Activated CD8-positive, alpha-beta memory T cell treated with anti-CD3 and anti-CD28 coated beads for 4 hours (primary cell): ENCODE data around the gene ADCY5.
"Not testable (repeated sequence)": the region's sequence is repeated elsewhere in the genome, so short reads cannot be mapped to it uniquely, and the experiment has no call there.

Experiments used
- DNase-seq, 2 donors: peaks; one replicate each; pipeline ENCODE4 v3.0.0-alpha.2; 2020; ENCODE audit warnings: low read depth in 2 of 2

The ADCY5 gene

GRCh38 chr3:123448536-123449101 lies at the start of gene ADCY5:
Gene ADCY5 (minus strand): TSS chr3:123449090. CDS start chr3:123448545, 545 bp downstream.
- DNase-seq: no peak

- DNase-seq: no peak
Observed at GRCh38 chr3:123493912-123494311, 45.0 kb upstream of the ADCY5 start.

GRCh38 chr3:123491966-123492587 lies 43.2 kb upstream of the ADCY5 start:
- no peak for DNase-seq

- no peak for DNase-seq
Observed at GRCh38 chr3:123489400-123490004, 40.6 kb upstream of the ADCY5 start.

GRCh38 chr3:123488645-123489347 lies 39.9 kb upstream of the ADCY5 start:
- no peak for DNase-seq

- not testable (repeated sequence) for DNase-seq
Observed at GRCh38 chr3:123487063-123487462, 38.2 kb upstream of the ADCY5 start.

- no peak for DNase-seq
Observed at GRCh38 chr3:123486460-123486859, 37.6 kb upstream of the ADCY5 start.

- no peak for DNase-seq
Observed at GRCh38 chr3:123485551-123485950, 36.7 kb upstream of the ADCY5 start.

GRCh38 chr3:123483146-123483545 lies 34.3 kb upstream of the ADCY5 start:
- DNase-seq: no peak

- DNase-seq: no peak
Observed at GRCh38 chr3:123481722-123482457, 33.0 kb upstream of the ADCY5 start.

GRCh38 chr3:123481071-123481470 lies 32.2 kb upstream of the ADCY5 start:
- DNase-seq: no peak

GRCh38 chr3:123480428-123480827 lies 31.5 kb upstream of the ADCY5 start:
- DNase-seq: no peak

- DNase-seq: no peak
Observed at GRCh38 chr3:123479891-123480290, 31.0 kb upstream of the ADCY5 start.

GRCh38 chr3:123478314-123478713 lies 29.4 kb upstream of the ADCY5 start:
- DNase-seq: no peak

- DNase-seq: no peak
Observed at GRCh38 chr3:123476967-123477750, 28.3 kb upstream of the ADCY5 start.

GRCh38 chr3:123475786-123476185 lies 26.9 kb upstream of the ADCY5 start:
- no peak for DNase-seq

GRCh38 chr3:123471106-123471505 lies 22.2 kb upstream of the ADCY5 start:
- DNase-seq: no peak

GRCh38 chr3:123469323-123469995 lies 20.6 kb upstream of the ADCY5 start:
- no peak for DNase-seq

GRCh38 chr3:123467046-123467445 lies 18.2 kb upstream of the ADCY5 start:
- DNase-seq: no peak

GRCh38 chr3:123464211-123464610 lies 15.3 kb upstream of the ADCY5 start:
- no peak for DNase-seq

- no peak for DNase-seq
Observed at GRCh38 chr3:123459862-123460261, 11.0 kb upstream of the ADCY5 start.
